NB4 (cell line): ENCODE measurements around the gene POU6F2.

Experiments used
- DNase-seq: peaks from one replicate; pipeline ENCODE4 v3.0.0; 2010; ENCODE audit warnings: low read depth
- H3K4me3 ChIP-seq: one replicate; pipeline ENCODE4 v1.5.1; 2011; ENCODE audit warnings: mild to moderate bottlenecking, low read depth, low read length, moderate library complexity
- MYC ChIP-seq: IDR thresholded peaks from 2 replicates; pipeline ENCODE4 v1.6.1; 2011; ENCODE audit warnings: low read depth, low read length
- POLR2A ChIP-seq: IDR thresholded peaks from 2 replicates; pipeline ENCODE4 v1.6.1; 2011; ENCODE audit warnings: mild to moderate bottlenecking; ENCODE audit not compliant: insufficient read length; ENCODE audit errors: extremely low read depth
- TF ChIP-seq, protein P1 (sequence below): IDR thresholded peaks from 2 replicates; pipeline ENCODE4 v1.6.1; 2011; ENCODE audit warnings: low read depth, low read length
- TF ChIP-seq, protein P2 (sequence below): IDR thresholded peaks from one replicate; pipeline ENCODE4 v1.5.1; 2012; ENCODE audit warnings: low read depth, low read length

Gene POU6F2

DNA sequence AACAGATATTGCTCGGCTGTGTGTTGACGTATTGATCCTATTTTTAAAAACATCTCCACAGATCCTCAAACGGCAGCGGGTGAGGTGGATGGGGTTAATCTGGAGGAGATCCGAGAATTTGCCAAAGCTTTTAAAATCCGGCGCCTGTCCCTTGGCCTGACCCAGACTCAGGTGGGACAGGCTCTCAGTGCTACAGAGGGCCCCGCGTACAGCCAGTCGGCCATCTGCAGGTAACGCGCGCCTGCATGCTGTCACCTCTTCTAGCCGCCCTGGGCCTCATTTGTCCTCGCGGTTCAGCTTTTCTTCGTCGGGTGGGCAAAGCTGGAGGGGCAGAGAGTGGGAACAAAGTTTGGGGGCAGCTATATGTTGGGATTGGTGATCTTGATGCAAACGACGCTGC is 482.8 kb downstream of the POU6F2 start:
- no peak overlapping the region for H3K4me3 ChIP-seq
- TF ChIP-seq, protein P1, sequence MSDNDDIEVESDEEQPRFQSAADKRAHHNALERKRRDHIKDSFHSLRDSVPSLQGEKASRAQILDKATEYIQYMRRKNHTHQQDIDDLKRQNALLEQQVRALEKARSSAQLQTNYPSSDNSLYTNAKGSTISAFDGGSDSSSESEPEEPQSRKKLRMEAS: no peak
- no peak for TF ChIP-seq POLR2A
- no peak for TF ChIP-seq MYC
- TF ChIP-seq, protein P2, sequence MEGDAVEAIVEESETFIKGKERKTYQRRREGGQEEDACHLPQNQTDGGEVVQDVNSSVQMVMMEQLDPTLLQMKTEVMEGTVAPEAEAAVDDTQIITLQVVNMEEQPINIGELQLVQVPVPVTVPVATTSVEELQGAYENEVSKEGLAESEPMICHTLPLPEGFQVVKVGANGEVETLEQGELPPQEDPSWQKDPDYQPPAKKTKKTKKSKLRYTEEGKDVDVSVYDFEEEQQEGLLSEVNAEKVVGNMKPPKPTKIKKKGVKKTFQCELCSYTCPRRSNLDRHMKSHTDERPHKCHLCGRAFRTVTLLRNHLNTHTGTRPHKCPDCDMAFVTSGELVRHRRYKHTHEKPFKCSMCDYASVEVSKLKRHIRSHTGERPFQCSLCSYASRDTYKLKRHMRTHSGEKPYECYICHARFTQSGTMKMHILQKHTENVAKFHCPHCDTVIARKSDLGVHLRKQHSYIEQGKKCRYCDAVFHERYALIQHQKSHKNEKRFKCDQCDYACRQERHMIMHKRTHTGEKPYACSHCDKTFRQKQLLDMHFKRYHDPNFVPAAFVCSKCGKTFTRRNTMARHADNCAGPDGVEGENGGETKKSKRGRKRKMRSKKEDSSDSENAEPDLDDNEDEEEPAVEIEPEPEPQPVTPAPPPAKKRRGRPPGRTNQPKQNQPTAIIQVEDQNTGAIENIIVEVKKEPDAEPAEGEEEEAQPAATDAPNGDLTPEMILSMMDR: no peak
- DNase-seq: no peak

DNA sequence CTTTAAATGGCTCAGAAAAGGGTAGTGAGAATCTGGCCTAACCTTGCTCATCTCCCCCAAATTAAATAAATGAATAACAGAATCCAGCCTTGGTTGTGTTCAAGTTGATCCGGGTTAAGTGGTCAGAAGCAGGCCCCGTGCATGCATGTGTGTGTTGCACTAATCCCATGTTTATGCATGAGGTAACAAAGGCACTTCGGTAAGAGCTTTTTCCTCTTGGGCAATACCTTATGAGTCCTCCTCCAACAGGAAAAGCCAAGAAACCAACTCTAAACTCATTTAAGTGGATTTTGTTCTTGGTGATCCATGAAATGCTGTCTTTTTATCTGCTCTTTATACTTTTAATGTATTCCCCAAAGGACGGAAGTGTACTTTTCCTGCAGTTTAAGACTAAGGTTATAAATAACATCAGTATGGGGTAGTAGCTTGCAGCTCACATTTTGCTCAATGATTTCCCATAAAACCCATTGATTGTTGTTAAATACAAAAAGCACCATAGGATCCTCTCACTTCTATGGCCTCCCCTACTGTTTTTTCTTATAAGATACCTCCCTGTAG is 483.6 kb downstream of the POU6F2 start:
- no peak for DNase-seq
- H3K4me3 ChIP-seq: no peak overlapping the region
- no peak for TF ChIP-seq MYC
- TF ChIP-seq, protein P2: no peak
- TF ChIP-seq POLR2A: no peak
- TF ChIP-seq, protein P1: no peak

DNA sequence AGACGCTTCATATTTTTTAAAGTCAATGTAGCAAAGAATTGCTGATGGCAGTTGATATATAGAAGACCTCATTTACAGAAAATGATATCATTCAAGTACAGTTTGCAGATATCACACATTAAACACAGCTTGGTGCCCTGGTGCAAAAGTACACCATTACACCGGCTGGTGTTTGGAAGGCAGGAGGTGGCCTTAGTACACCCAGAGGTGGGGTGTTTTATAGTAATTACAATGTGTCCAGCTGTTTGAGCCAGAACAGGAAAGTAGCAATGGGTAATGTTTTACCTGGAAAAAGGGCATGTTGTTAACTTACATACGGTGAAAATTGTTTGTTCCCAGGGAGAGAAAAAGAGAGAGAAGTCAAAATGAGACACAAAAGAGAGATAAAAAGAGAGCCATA is 485.5 kb downstream of the POU6F2 start:
- DNase-seq: no peak
- TF ChIP-seq, protein P1: no peak
- TF ChIP-seq POLR2A (no peak), MYC (no peak)
- TF ChIP-seq, protein P2: no peak
- no peak overlapping the region for H3K4me3 ChIP-seq

DNA sequence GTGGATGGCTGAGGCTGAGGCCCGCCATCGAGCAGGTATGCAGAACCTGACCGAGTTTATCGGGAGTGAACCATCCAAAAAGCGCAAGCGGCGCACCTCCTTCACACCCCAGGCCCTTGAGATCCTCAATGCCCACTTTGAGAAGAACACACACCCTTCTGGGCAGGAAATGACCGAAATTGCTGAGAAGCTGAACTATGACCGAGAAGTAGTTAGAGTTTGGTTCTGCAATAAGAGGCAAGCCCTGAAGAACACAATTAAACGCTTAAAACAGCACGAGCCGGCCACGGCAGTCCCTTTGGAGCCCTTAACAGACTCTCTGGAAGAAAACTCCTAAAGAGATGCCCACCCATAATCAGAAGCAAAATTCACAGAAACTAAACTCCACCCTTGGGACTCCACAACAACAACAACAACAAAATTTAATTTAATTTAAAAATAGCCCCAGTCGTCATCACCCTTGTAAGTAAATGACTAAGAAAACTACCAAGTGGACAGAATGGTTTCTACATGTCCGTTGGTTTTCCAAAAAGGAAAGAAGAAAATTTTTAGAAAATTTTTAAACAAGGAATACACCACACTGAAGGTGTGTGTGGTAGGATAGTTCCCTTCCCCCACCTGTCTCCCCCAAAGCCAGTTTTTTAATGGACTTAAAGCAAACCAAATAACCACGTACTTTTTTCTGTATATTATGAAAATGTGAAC is 486.8 kb downstream of the POU6F2 start:
- no peak overlapping the region for H3K4me3 ChIP-seq
- TF ChIP-seq POLR2A: no peak
- TF ChIP-seq, protein P2: no peak
- TF ChIP-seq, protein P1: no peak
- no peak for TF ChIP-seq MYC
- DNase-seq: no peak

DNA sequence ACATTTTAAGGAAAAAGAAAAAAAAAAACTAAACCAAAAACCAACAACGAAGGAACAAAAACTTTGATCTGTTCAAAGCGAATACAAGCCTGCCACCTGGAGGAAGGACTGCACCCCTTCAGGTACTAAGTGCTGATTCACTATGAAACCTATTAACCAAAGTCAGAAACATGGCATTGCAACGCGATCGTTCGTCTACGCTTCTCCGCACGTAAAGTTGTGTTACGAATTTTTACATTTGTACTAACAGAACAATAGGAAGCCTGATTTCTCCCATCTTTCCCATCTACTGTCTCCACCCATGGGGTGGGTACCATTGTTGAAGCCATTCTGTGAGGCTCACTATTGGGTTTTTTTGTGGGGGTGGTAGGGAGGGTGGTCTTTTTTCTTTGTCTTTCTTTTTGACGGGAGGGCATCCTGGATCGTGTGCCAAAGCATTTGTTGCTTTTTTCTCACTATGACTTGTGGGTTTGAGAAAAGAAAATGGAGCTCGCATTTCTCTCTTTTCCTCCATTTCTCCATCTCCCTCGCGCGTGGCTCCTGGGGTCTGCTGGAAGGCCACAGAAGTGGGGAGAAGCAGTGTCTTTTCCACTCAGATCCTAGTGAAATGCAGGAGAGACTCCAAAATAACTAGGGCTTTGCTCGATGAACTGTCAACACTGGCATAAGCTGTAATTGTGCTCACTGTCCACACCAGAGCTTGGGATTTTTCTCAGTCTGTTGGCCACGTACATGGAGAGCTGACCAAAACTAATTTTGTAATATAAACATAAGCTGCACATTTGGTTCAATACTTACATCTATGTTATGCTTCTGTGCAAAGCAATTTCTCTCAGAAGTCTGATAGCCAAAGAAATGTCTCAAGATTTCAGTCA is 487.6 kb downstream of the POU6F2 start:
- TF ChIP-seq, protein P2: peak; percentile 69
- TF ChIP-seq MYC: no peak
- DNase-seq: peak; percentile 63
- no peak overlapping the region for H3K4me3 ChIP-seq
